Upper lobe of left lung (tissue), 6 donors: ENCODE data around the gene IL33. TPM values are rescaled to one million over a fixed set of nuclear protein-coding genes. Genes with fewer than 3 reads are reported as not detected.

Experiments
- ATAC-seq, 2 donors: fragments of 200-7000 bp; cut with Tn5 transposase; one replicate each; pipeline ENCODE4 v1.9.1; 2022; ENCODE audit warnings: mild to moderate bottlenecking in 2 of 2, moderate library complexity in 2 of 2; ENCODE audit not compliant: low FRiP score in 2 of 2
- DNase-seq, 2 donors: peaks; one replicate each; pipeline ENCODE4 v3.0.0-alpha.2; 2019 to 2020
- H3K27ac ChIP-seq, 4 donors: fragments of 200-600 bp; sonication (generic); one replicate each; pipeline ENCODE4 v1.5.1; 2016 to 2019
- H3K27me3 ChIP-seq, 4 donors: fragments of 200-600 bp; sonication (generic); one replicate each; pipeline ENCODE4 v1.5.1; 2017 to 2019
- H3K36me3 ChIP-seq, 4 donors: fragments of 200-600 bp; sonication (generic); one replicate each; pipeline ENCODE4 v1.5.1; 2016 to 2019
- H3K4me1 ChIP-seq, 4 donors: fragments of 200-600 bp; sonication (generic); one replicate each; pipeline ENCODE4 v1.5.1; 2018 to 2019
- H3K4me3 ChIP-seq, 4 donors: fragments of 200-600 bp; sonication (generic); one replicate each; pipeline ENCODE4 v1.5.1; 2017 to 2019; ENCODE audit warnings: mild to moderate bottlenecking in 2 of 4, moderate library complexity in 1 of 4
- H3K9me3 ChIP-seq, 4 donors: fragments of 200-600 bp; sonication (generic); one replicate each; pipeline ENCODE4 v1.5.1; 2018 to 2019
- EP300 ChIP-seq, 4 donors: sonication (generic); formaldehyde crosslinking; IDR thresholded peaks; one replicate each; pipeline ENCODE4 v1.5.1; 2017; ENCODE audit warnings: antibody characterized with exemption in 4 of 4, control low read depth in 2 of 4
- POLR2A ChIP-seq, 4 donors: fragments of 450-650 bp; IDR thresholded peaks; one replicate each; pipeline ENCODE4 v1.5.1; 2016 to 2017; ENCODE audit warnings: antibody characterized with exemption in 4 of 4, mild to moderate bottlenecking in 2 of 4
- POLR2AphosphoS5 ChIP-seq, 2 donors: sonication (generic); formaldehyde crosslinking; IDR thresholded peaks; one replicate each; pipeline ENCODE4 v1.5.1; 2017; ENCODE audit warnings: antibody characterized with exemption in 2 of 2
- WGBS, 2 donors: methylation state at CpG; one replicate each; pipeline ENCODE4 v1.1.5; 2017 to 2018; 5-methylcytosine and 5-hydroxymethylcytosine counted together
- total RNA-seq, 6 donors: library from RNA; depleted of rRNA in 4 of 6; stranded (reverse); fragments of >200 nt in 4 of 6; gene quantifications; one replicate each; pipeline versions ENCODE4 v1.1.0 to v1.2.1, GENCODE V29; 2016 to 2021
- TF ChIP-seq, protein P1 (sequence below), 6 experiments: fragments of 450-650 bp in 4 of 6; fragments of 200-600 bp in 2 of 6; sonication (generic) in 2 of 6; IDR thresholded peaks; one replicate each; pipeline ENCODE4 v1.5.1; 2016 to 2019; ENCODE audit warnings: antibody characterized with exemption in 6 of 6
- donor health status: DM: no; HTN: no; CAD: no; lungs with moderate emphysema.
- donor health status: DM: no; HTN: yes; CAD: no; lungs with severe emphysema.

Gene IL33
- total RNA-seq, 6 donors from 2014 or later, result 4.2 to 60.6 (median 19.3) TPM

DNA sequence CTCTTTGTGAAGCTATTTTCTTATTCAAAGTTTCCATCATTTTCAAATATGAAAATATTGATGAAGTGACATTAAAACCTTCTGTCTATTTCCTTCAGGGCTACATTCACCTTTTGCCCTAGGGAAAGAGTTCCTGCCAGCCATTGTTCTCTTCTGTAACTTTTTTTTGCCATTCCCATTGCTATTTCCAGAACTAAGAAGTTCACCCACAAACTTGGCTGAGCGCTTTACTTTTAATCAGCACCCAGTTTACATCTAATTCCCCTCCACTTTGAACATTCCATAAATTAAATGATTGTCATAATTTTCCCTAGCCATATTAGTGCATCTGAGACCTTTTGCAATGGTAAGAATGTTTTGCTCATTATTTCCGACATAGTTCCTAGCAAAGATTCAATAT is 4.4 kb downstream of the IL33 start:
- Histone ChIP-seq H3K4me3 (no peak overlapping the region), H3K4me1 (peaks cover 4 to 20% (median 10%) of the 10 kb centered on the region in 4 donors), H3K9me3 (no peaks in the 10 kb centered on the region), H3K27me3 (no peaks in the 10 kb centered on the region), H3K36me3 (no peaks in the 10 kb centered on the region), H3K27ac (peak overlapping the region in 2 of 4 donors; percentile 59 to 72)
- TF ChIP-seq, protein P1, sequence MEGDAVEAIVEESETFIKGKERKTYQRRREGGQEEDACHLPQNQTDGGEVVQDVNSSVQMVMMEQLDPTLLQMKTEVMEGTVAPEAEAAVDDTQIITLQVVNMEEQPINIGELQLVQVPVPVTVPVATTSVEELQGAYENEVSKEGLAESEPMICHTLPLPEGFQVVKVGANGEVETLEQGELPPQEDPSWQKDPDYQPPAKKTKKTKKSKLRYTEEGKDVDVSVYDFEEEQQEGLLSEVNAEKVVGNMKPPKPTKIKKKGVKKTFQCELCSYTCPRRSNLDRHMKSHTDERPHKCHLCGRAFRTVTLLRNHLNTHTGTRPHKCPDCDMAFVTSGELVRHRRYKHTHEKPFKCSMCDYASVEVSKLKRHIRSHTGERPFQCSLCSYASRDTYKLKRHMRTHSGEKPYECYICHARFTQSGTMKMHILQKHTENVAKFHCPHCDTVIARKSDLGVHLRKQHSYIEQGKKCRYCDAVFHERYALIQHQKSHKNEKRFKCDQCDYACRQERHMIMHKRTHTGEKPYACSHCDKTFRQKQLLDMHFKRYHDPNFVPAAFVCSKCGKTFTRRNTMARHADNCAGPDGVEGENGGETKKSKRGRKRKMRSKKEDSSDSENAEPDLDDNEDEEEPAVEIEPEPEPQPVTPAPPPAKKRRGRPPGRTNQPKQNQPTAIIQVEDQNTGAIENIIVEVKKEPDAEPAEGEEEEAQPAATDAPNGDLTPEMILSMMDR (IDR thresholded peaks at IDR 0.05), result no peak
- TF ChIP-seq EP300 (IDR thresholded peaks at IDR 0.05) (no peak), POLR2A (IDR thresholded peaks at IDR 0.05) (no peak), POLR2AphosphoS5 (IDR thresholded peaks at IDR 0.05) (no peak)
- DNase-seq (no peak), ATAC-seq (no peak)
- 55 to 77% methylated on average over 2 of the region's 2 CpGs for WGBS, 2 donors

DNA sequence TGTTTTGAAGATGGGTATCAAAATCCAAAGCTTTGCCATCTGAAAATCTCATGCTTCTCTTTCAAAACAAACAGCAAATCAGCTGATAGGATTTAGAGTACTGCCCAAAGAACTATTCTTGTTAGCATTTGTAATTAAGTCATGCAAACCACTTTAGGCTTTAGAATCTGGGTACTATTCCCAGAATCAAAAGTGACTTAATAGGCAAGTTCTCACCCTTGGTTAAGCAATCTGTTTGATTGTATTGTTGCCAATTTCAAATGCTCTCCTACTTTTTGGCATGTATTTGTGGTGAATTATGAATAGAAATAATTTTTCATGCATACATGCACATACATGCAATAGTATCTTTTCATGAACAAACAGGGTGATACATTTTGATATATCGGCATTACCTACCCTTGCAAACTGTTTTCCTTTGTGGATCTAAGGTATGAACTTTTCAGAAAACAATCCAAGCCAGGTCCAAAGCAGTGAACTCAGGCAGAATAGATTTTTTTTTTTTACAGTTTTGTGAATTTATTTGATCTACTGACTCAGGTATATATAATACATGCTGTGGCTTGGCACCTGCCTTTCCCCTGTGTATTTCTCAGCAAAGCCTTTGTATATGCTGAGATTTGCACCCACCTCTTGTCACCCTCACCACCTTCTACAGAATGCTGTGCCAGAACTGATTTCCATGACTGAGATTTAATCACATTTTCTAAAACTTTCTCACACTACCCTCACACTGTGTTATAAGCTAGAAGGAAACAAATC is 9.0 kb downstream of the IL33 start:
- H3K27ac ChIP-seq, result peak overlapping the region in 1 of 4 donors; percentile 14
- no peaks in the 10 kb centered on the region for H3K27me3 ChIP-seq
- no peaks in the 10 kb centered on the region for H3K9me3 ChIP-seq
- no peak for DNase-seq
- ATAC-seq, result peak in 1 of 2 donors; percentile 37
- H3K36me3 ChIP-seq, result no peaks in the 10 kb centered on the region
- no peak overlapping the region for H3K4me3 ChIP-seq
- TF ChIP-seq POLR2A (IDR thresholded peaks at IDR 0.05), result no peak
- TF ChIP-seq, protein P1 (IDR thresholded peaks at IDR 0.05), result no peak
- peak in 1 of 4 donors; percentile 72 for TF ChIP-seq EP300 (IDR thresholded peaks at IDR 0.05)
- no peak for TF ChIP-seq POLR2AphosphoS5 (IDR thresholded peaks at IDR 0.05)
- 58 to 61% methylated on average over 1 of the region's 1 CpG for WGBS, 2 donors
- H3K4me1 ChIP-seq, result peaks cover 17 to 33% (median 25%) of the 10 kb centered on the region in 4 donors

DNA sequence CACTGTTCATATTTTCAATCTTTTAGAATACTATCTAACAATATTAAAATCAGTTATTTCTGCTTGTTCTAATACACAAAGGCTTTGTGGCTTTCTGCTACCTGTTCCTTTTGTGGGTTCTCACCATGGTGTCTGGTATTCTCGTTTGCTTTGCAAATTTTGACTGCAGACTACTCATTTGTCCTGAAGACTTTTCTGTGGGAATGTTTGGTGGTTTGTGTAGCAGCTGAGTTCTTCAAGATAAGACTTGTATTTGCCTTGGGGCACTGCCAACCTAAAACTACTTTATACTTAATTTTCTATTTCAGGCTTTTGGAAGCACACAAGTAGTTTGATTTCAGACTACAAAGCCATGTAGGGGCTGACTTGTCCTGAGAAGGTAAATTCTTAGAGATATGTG is 11.1 kb downstream of the IL33 start:
- ATAC-seq (peak in 1 of 2 donors; percentile 9), DNase-seq (peak in 1 of 2 donors; percentile 24)
- Histone ChIP-seq H3K4me3 (no peak overlapping the region), H3K27ac (peak overlapping the region in 2 of 4 donors; percentile 31 to 38), H3K27me3 (no peaks in the 10 kb centered on the region), H3K9me3 (no peaks in the 10 kb centered on the region), H3K4me1 (peaks cover 17 to 38% (median 32%) of the 10 kb centered on the region in 4 donors), H3K36me3 (no peaks in the 10 kb centered on the region)
- no peak for TF ChIP-seq POLR2A (IDR thresholded peaks at IDR 0.05)
- no peak for TF ChIP-seq POLR2AphosphoS5 (IDR thresholded peaks at IDR 0.05)
- TF ChIP-seq, protein P1 (IDR thresholded peaks at IDR 0.05), result no peak
- TF ChIP-seq EP300 (IDR thresholded peaks at IDR 0.05), result no peak
- 4% methylated on average over 1 of the region's 1 CpG for WGBS, 2 donors

DNA sequence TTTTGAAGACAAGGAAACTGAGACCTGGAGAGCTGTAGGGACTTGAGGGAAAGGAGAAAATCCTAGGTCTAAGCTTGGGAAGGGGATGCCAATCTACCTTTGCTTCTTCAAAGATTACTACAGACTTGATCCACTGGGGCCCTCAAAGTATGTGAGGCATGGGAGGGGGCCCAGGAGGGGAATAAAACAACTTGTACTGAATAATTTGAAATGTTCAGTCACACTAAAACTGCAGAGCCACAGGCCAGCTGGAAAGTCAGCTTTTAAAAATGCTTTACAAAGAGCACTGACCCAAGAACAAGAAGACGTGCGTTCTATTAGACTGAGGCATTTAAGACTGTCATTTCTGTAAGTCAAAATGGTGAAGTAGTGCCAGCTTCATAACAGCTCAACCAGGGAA is 13.6 kb downstream of the IL33 start:
- H3K27ac ChIP-seq, result peak overlapping the region in 1 of 4 donors; percentile 4
- 79 to 86% methylated on average over 2 of the region's 2 CpGs for WGBS, 2 donors
- no peaks in the 10 kb centered on the region for H3K27me3 ChIP-seq
- no peaks in the 10 kb centered on the region for H3K36me3 ChIP-seq
- no peak for TF ChIP-seq POLR2A (IDR thresholded peaks at IDR 0.05)
- H3K4me1 ChIP-seq, result peaks cover 13 to 35% (median 28%) of the 10 kb centered on the region in 4 donors
- DNase-seq, result no peak
- no peak for ATAC-seq
- H3K9me3 ChIP-seq, result no peaks in the 10 kb centered on the region
- H3K4me3 ChIP-seq, result no peak overlapping the region

DNA sequence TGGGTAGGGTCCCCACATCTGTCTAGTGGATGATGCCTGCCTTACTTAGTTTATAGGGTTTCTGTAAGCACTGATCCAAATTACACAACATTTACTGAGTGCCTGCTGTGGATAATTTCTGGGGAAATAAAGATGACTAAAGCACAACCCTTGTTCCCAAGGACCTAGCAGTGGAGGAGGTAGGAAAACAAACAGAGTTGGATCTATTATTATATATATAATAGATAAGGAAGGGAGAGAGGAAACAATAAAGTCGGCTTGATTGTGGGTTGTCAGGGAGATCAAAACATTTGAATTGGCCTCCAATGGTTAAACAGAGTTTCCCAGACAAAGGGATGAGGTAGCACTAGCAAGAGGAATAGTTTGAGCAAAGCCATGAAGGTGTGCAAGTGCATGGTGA is 14.0 kb downstream of the IL33 start:
- H3K27me3 ChIP-seq, result no peaks in the 10 kb centered on the region
- H3K36me3 ChIP-seq, result no peaks in the 10 kb centered on the region
- WGBS, 2 donors, result 32 to 34% methylated on average over 1 of the region's 1 CpG
- H3K4me1 ChIP-seq, result peaks cover 13 to 35% (median 25%) of the 10 kb centered on the region in 4 donors
- peak overlapping the region in 1 of 4 donors; percentile 4 for H3K27ac ChIP-seq
- TF ChIP-seq POLR2AphosphoS5 (IDR thresholded peaks at IDR 0.05), result no peak
- ATAC-seq (peak in 1 of 2 donors; percentile 23), DNase-seq (no peak)
- no peaks in the 10 kb centered on the region for H3K9me3 ChIP-seq
- H3K4me3 ChIP-seq, result no peak overlapping the region
